HepG2 (cell line): ENCODE measurements around the gene DBNDD2. TPM values are rescaled to one million over a fixed set of nuclear protein-coding genes. Genes with fewer than 3 reads are reported as not detected.

Source experiments
- ARID2 ChIP-seq: sonication (generic); formaldehyde crosslinking; IDR thresholded peaks from 2 replicates; pipeline ENCODE4 v1.8.1; 2022; ENCODE audit warnings: mild to moderate bottlenecking, missing genetic modification reagents, borderline replicate concordance
- ASH2L ChIP-seq: fragments of 300-600, 200-600 bp; sonication (generic); IDR thresholded peaks from 2 replicates; pipeline ENCODE4 v1.7.0; 2017; ENCODE audit warnings: low read depth, mild to moderate bottlenecking, moderate library complexity, mixed read lengths, low read length; ENCODE audit not compliant: insufficient read length
- CERS6 ChIP-seq: sonication (generic); formaldehyde crosslinking; IDR thresholded peaks from 2 replicates; pipeline ENCODE4 v1.5.0; 2020; ENCODE audit warnings: missing genetic modification reagents
- DR1 ChIP-seq: sonication (generic); formaldehyde crosslinking; IDR thresholded peaks from 2 replicates; pipeline ENCODE4 v1.8.0; 2021; ENCODE audit warnings: mild to moderate bottlenecking, missing genetic modification reagents, inconsistent platforms
- EP300 ChIP-seq, 3 experiments: sonication (generic) in 1 of 3; formaldehyde crosslinking in 1 of 3; IDR thresholded peaks; 2 replicates each; pipeline versions ENCODE4 v1.5.1 to v1.6.1; 2011 to 2020; ENCODE audit warnings: low read depth in 2 of 3, low read length in 2 of 3, borderline replicate concordance in 1 of 3, improper control_type of control experiment in 1 of 3, mild to moderate bottlenecking in 1 of 3, missing genetic modification reagents in 1 of 3, moderate library complexity in 1 of 3
- HNF4G ChIP-seq, 2 experiments: sonication (generic) in 1 of 2; formaldehyde crosslinking in 1 of 2; IDR thresholded peaks; 2 replicates each; pipeline versions ENCODE4 v1.4.0 to v1.6.1; 2011 to 2020; ENCODE audit warnings: borderline replicate concordance in 2 of 2, low read depth in 2 of 2, mild to moderate bottlenecking in 2 of 2, low read length in 1 of 2, missing genetic modification reagents in 1 of 2, moderate library complexity in 1 of 2
- KDM5A ChIP-seq: fragments of 200-600 bp; sonication (generic); IDR thresholded peaks from 2 replicates; pipeline ENCODE4 v1.7.0; 2018; ENCODE audit warnings: antibody characterized with exemption, mild to moderate bottlenecking, low read length, borderline replicate concordance
- KDM5B ChIP-seq: sonication (generic); formaldehyde crosslinking; IDR thresholded peaks from 2 replicates; pipeline ENCODE4 v1.4.0; 2020; ENCODE audit warnings: missing genetic modification reagents, mild to moderate bottlenecking, borderline replicate concordance
- MAX ChIP-seq: IDR thresholded peaks from 2 replicates; pipeline ENCODE4 v1.6.1; 2012; ENCODE audit warnings: inconsistent platforms
- MYC ChIP-seq: sonication (generic); formaldehyde crosslinking; IDR thresholded peaks from 2 replicates; pipeline ENCODE4 v1.9.0; 2021; ENCODE audit warnings: missing genetic modification reagents, borderline replicate concordance
- NR2F6 ChIP-seq, 2 experiments: IDR thresholded peaks; 2 replicates each; pipeline ENCODE4 v1.6.1; 2016; ENCODE audit warnings: antibody characterized with exemption in 1 of 2, mild to moderate bottlenecking in 1 of 2
- SRF ChIP-seq: IDR thresholded peaks from 2 replicates; pipeline ENCODE4 v1.6.1; 2011; ENCODE audit warnings: mild to moderate bottlenecking, low read depth, low read length, moderate library complexity
- TBL1XR1 ChIP-seq: fragments of 150-350 bp; IDR thresholded peaks from 2 replicates; pipeline ENCODE4 v1.6.1; 2014; ENCODE audit warnings: borderline replicate concordance, low read length; ENCODE audit not compliant: partially characterized antibody
- TEAD2 ChIP-seq: sonication (generic); formaldehyde crosslinking; IDR thresholded peaks from 2 replicates; pipeline ENCODE4 v1.9.0; 2021; ENCODE audit warnings: missing genetic modification reagents
- TGIF2 ChIP-seq: IDR thresholded peaks from 2 replicates; pipeline ENCODE4 v1.6.1; 2016; ENCODE audit warnings: control low read depth, missing compliant biosample characterization
- ZFP91 ChIP-seq: sonication (generic); formaldehyde crosslinking; IDR thresholded peaks from 2 replicates; pipeline ENCODE4 v1.9.0; 2022; ENCODE audit warnings: missing genetic modification reagents, mild to moderate bottlenecking, borderline replicate concordance
- ZMYM2 ChIP-seq: sonication (generic); formaldehyde crosslinking; IDR thresholded peaks from 2 replicates; pipeline ENCODE4 v1.8.0; 2022; ENCODE audit warnings: mild to moderate bottlenecking, missing genetic modification reagents
- ZNF160 ChIP-seq: sonication (generic); formaldehyde crosslinking; IDR thresholded peaks from 2 replicates; pipeline ENCODE4 v1.8.0; 2022; ENCODE audit warnings: mild to moderate bottlenecking, inconsistent platforms, missing genetic modification reagents
- ZNF432 ChIP-seq: sonication (generic); formaldehyde crosslinking; IDR thresholded peaks from 2 replicates; pipeline ENCODE4 v1.5.0; 2020; ENCODE audit warnings: missing genetic modification reagents, mild to moderate bottlenecking, borderline replicate concordance
- ZNF543 ChIP-seq: sonication (generic); formaldehyde crosslinking; IDR thresholded peaks from 2 replicates; pipeline ENCODE4 v1.4.0; 2020; ENCODE audit warnings: mild to moderate bottlenecking, missing genetic modification reagents
- ZNF605 ChIP-seq: sonication (generic); formaldehyde crosslinking; IDR thresholded peaks from 2 replicates; pipeline ENCODE4 v1.8.0; 2022; ENCODE audit warnings: mild to moderate bottlenecking, missing genetic modification reagents
- ZNF724P ChIP-seq: sonication (generic); formaldehyde crosslinking; IDR thresholded peaks from 2 replicates; pipeline ENCODE4 v1.8.0; 2022; ENCODE audit warnings: missing genetic modification reagents, borderline replicate concordance
- ZNF841 ChIP-seq: sonication (generic); formaldehyde crosslinking; IDR thresholded peaks from 2 replicates; pipeline ENCODE4 v1.8.1; 2023; ENCODE audit warnings: missing genetic modification reagents, borderline replicate concordance
- ZNF850 ChIP-seq: sonication (generic); formaldehyde crosslinking; conservative IDR thresholded peaks from 2 replicates; pipeline ENCODE4 v1.9.0; 2021; ENCODE audit warnings: mild to moderate bottlenecking, missing genetic modification reagents
- ZZZ3 ChIP-seq: sonication (generic); formaldehyde crosslinking; IDR thresholded peaks from 2 replicates; pipeline ENCODE4 v1.4.0; 2020; ENCODE audit warnings: missing genetic modification reagents, mild to moderate bottlenecking, borderline replicate concordance
- polyA plus RNA-seq, 8 experiments: library from polyadenylated mRNA; depleted of rRNA in 3 of 8; stranded (reverse) in 7 of 8; unstranded in 1 of 8; fragments of >200 nt; fragmentation: Illumina TruSeq in 4 of 8; extraction: Trizol in 4 of 8; gene quantifications; 2 replicates each; pipeline versions ENCODE4 v1.2.1 to v1.2.3, GENCODE V29; 2011 to 2016; ENCODE audit warnings: low read depth in 4 of 8, missing spikeins in 1 of 8, mixed read lengths in 1 of 8; ENCODE audit not compliant: insufficient read depth in 1 of 8
- total RNA-seq, 5 experiments: library from RNA; depleted of rRNA; stranded (reverse); fragments of >200 nt; fragmentation: Illumina TruSeq; extraction: Trizol; gene quantifications; 2 replicates each; pipeline ENCODE4 v1.2.3, GENCODE V29; 2016; ENCODE audit warnings: low read depth in 1 of 5

DBNDD2 gene
- total and polyA plus RNA-seq, 2 of the 13 experiments (the other 11 are each of a cell fraction or from before 2014, with no cell fraction given): 16.7 to 47.6 TPM

DNA sequence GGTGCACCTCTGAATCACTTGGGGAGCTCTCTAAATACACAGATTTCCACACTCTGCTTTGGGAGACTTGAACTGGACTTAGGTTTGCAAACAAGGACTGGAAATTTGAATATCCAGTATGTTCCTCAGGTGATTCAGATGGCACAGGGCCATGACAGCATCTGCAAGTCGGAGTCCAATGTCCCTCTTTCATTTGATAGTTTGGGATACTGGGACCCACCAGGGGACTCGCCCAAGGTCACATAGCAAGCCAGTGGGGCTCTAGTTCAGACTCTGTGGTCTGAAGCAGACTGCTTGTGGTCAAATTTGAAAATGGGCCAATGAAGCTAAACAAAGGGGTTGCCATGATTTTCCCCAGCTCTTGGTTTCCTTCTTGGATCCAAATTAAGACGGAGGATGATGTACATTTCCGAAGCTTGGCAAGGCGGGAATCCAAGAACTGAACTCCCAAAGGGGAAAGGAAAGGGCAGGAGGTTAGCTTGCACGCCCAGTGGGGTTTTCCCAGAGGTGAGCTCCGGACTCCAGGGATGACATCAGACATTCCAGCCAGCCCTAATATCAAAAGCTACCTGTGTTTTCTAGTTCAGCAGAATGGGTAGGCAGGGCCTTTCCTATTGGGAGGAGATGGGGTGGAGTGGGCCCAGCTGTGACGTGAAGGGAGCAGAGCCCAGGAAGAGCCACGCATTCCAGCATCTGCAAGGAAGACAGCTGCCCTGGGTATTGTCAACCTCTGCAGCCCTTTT is 48.5 kb upstream of the DBNDD2 start (continued):
- TF ChIP-seq ZFP91 (CRISPR knock-in tag) (no peak), SRF (no peak), KDM5A (no peak), ZNF605 (0 out of 2 replicates have a peak, but pooled peaks have one; percentile 49), CERS6 (no peak), TGIF2 (CRISPR knock-in tag) (no peak; the same call in 1 of the 2 replicates), ZMYM2 (CRISPR knock-in tag) (peak; percentile 7; the same call in 1 of the 2 replicates), DR1 (CRISPR knock-in tag) (no peak), ARID2 (CRISPR knock-in tag) (no peak), ZNF543 (CRISPR knock-in tag) (no peak), TBL1XR1 (no peak), TEAD2 (CRISPR knock-in tag) (0 out of 2 replicates have a peak, but pooled peaks have one; percentile 21), MAX (peak; percentile 22; the same call in 1 of the 2 replicates), ZNF160 (CRISPR knock-in tag) (0 out of 2 replicates have a peak, but pooled peaks have one; percentile 19), ZZZ3 (CRISPR knock-in tag) (no peak), EP300 (IDR thresholded peaks at IDR 0.05; ENCODE audit: low read depth in 2 of 2, low read length in 2 of 2) (peak; percentile 54 to 58; a peak in 3 of 4 replicates), EP300 (CRISPR knock-in tag; IDR thresholded peaks at IDR 0.05; ENCODE audit: borderline replicate concordance) (peak; percentile 10; the same call in 1 of the 2 replicates), ASH2L (peak; percentile 70), HNF4G (IDR thresholded peaks at IDR 0.05; ENCODE audit: borderline replicate concordance, low read depth, low read length) (peak; percentile 67; the same call in 1 of the 2 replicates), HNF4G (CRISPR knock-in tag; IDR thresholded peaks at IDR 0.05; ENCODE audit: borderline replicate concordance, low read depth) (no peak), ZNF841 (CRISPR knock-in tag) (no peak), MYC (CRISPR knock-in tag) (no peak), KDM5B (peak; percentile 57; the same call in 1 of the 2 replicates), ZNF432 (CRISPR knock-in tag) (0 out of 2 replicates have a peak, but pooled peaks have one; percentile 65), NR2F6 (IDR thresholded peaks at IDR 0.05) (no peak; the same call in 1 of the 2 replicates), NR2F6 (CRISPR knock-in tag; IDR thresholded peaks at IDR 0.05) (peak; percentile 70), ZNF850 (CRISPR knock-in tag) (no peak), ZNF724P (CRISPR knock-in tag) (no peak)
